ENCODE results near the gene WFDC5.
"Not testable (repeated sequence)": the region's sequence is repeated elsewhere in the genome, so short reads cannot be mapped to it uniquely, and the experiment has no call there.

DNA sequence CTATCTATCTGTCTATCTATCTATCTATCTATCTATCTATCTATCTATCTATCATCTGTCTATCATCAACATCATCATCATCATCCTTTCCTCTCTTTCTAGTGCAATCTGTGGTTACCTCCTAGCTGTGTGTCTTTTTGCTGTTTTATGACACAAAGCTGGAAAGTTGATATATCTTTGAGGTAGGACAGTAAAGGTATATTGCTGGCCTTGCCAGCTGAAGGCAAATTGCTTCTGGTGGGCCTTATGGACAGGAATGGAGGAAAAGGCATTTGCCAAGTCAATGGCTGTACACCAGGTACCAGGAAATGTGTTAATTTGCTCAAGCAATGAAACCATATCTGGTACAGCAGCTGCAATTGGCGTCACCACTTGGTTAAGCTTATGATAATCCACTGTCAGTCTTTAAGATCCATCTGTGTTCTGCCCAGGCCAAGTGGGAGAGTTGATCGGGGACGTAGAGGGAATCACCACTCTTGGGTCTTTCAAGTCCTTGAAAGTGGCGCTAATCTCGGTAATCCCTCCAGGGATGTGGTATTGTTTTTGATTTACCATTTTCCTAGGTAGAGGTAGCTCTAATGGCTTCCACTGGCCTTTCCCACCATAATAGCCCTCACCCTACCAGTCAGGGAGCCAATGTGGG lies 24.9 kb upstream of the WFDC5 start:
- not testable (repeated sequence) for TF ChIP-seq POLR2AphosphoS5, POLR2A (IDR thresholded peaks at IDR 0.05)

All from sigmoid colon (tissue), 4 donors.